ENCODE measurements around the gene RAD51AP2. TPM values are rescaled to one million over a fixed set of nuclear protein-coding genes. Genes with fewer than 3 reads are reported as not detected.
"Not testable (repeated sequence)": the region's sequence is repeated elsewhere in the genome, so short reads cannot be mapped to it uniquely, and the experiment has no call there.

RAD51AP2 gene
- under 1 TPM in 1 of 2 donors, not detected in 1; 0.12 TPM for total RNA-seq
- polyA plus RNA-seq (ENCODE audit: insufficient read length in 6 of 6): under 1 TPM; 0.50 to 0.85 (median 0.58) TPM
- long read RNA-seq, donor 1: 0 reads
- long read RNA-seq, donor 2: 0 reads
- long read RNA-seq, donor 3: 0 reads
- long read RNA-seq, donor 4: 0 reads
- long read RNA-seq, donor 5: 0 reads
- long read RNA-seq, donor 6: 0 reads
- long read RNA-seq, donor 7: 0 reads
- long read RNA-seq, donor 8: 0 reads
- long read RNA-seq, donor 9: 0 reads
- long read RNA-seq, donor 10: 0 reads
- long read RNA-seq, donor 11, partial matches to known transcripts: 107 of 107 reads
- long read RNA-seq, donor 11, other reads (novel, unspliced or antisense): 0 of 107 reads
- long read RNA-seq, donor 12: 0 reads

- DNase-seq (peak; percentile 73 to 87 (median 84)), ATAC-seq (peak; percentile 100)
- intact Hi-C loops (cut with DNase I): no loop called here
- Histone ChIP-seq H3K9me3 (no peaks in the 10 kb centered on the region), H3K27ac (peak within 1 kb of the TSS in 1 of 2 donors; percentile 15), H3K4me1 (peaks cover 0 to 7% of the 10 kb centered on the region in 2 donors), H3K27me3 (peaks cover 9 to 38% of the 10 kb centered on the region in 2 donors), H3K36me3 (no peaks in the 10 kb centered on the region), H3K4me3 (peak within 1 kb of the TSS; percentile 22 to 27)
- TF ChIP-seq, protein P1, sequence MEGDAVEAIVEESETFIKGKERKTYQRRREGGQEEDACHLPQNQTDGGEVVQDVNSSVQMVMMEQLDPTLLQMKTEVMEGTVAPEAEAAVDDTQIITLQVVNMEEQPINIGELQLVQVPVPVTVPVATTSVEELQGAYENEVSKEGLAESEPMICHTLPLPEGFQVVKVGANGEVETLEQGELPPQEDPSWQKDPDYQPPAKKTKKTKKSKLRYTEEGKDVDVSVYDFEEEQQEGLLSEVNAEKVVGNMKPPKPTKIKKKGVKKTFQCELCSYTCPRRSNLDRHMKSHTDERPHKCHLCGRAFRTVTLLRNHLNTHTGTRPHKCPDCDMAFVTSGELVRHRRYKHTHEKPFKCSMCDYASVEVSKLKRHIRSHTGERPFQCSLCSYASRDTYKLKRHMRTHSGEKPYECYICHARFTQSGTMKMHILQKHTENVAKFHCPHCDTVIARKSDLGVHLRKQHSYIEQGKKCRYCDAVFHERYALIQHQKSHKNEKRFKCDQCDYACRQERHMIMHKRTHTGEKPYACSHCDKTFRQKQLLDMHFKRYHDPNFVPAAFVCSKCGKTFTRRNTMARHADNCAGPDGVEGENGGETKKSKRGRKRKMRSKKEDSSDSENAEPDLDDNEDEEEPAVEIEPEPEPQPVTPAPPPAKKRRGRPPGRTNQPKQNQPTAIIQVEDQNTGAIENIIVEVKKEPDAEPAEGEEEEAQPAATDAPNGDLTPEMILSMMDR (IDR thresholded peaks at IDR 0.05): no peak
These were observed at the start of gene RAD51AP2 for GRCh38 chr2:17518212-17519154. RAD51AP2 (minus strand) TSS chr2:17518440; CDS start chr2:17518415, 25 bp downstream.

DNA sequence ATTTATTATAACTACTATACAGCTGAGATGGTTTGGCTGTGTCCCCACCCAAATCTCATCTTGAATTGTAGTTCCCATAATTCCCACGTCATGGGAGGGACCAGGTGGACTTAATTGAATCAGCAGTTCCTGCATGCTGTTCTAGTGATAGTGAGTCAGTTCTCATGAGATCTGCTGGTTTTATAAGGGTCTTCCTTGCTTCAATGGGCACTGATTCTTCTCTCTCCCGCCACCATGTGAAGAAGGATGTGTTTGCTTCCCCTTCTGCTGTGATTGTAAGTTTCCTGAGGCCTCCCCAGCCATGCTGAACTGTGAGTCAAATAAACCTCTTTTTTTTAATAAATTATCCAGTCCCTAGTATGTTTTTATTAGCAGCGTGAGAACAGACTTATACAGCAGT is 47.5 kb upstream of the RAD51AP2 start:
- H3K4me1 ChIP-seq; DNase-seq; H3K9me3 ChIP-seq; ATAC-seq; H3K27ac ChIP-seq; intact Hi-C loops (cut with DNase I); H3K4me3 ChIP-seq; H3K36me3 ChIP-seq; H3K27me3 ChIP-seq: not testable (repeated sequence)

DNA sequence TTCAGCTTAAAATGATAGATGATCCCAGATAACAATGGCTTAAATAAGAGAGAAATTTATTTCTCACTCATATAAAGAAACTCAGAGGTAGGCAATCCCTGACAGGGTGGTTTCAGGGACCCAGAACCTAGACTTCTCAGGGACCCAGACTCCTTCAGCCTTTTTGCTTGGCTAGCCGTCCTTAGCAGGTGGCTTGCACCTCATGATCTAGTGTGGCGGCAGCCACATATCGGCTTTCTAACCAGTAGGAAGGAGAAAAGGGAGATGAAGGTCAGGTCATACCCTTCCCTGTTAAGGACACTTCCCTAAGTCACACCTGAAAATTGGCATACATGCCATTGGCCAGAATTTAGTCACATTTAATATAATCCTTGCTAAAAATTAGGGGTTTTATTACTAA is 40.6 kb upstream of the RAD51AP2 start:
- intact Hi-C loops (cut with DNase I): no loop called here
- Histone ChIP-seq H3K36me3 (no peaks in the 10 kb centered on the region), H3K9me3 (no peaks in the 10 kb centered on the region), H3K27me3 (no peaks in the 10 kb centered on the region), H3K27ac (no peak overlapping the region), H3K4me3 (no peak overlapping the region), H3K4me1 (no peaks in the 10 kb centered on the region)
- ATAC-seq: no peak
- TF ChIP-seq, protein P1 (IDR thresholded peaks at IDR 0.05): no peak
- no peak for DNase-seq

DNA sequence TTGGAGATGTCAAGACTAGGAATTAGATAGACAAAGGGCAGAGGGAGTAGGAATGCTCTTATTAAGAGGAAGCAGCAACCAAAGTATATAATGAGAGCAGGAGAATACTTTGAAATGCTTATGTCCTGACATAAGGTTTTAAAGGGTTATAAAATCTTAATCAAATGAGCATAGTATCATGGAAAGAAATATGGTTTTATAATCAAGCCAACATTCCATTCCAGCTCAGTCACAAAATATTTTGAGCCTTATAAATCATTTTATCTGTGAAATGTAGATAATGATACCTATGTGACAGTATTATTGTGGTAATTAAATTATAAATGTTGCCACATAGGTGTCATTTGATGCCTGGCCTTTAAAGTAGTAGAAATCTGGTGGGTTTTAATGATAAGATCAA is 39.8 kb upstream of the RAD51AP2 start:
- TF ChIP-seq, protein P1 (IDR thresholded peaks at IDR 0.05): no peak
- Histone ChIP-seq H3K27ac (no peak overlapping the region), H3K27me3 (no peaks in the 10 kb centered on the region), H3K4me3 (no peak overlapping the region), H3K9me3 (no peaks in the 10 kb centered on the region), H3K4me1 (no peaks in the 10 kb centered on the region), H3K36me3 (no peaks in the 10 kb centered on the region)
- intact Hi-C loops (cut with DNase I): no loop called here
- DNase-seq: no peak
- no peak for ATAC-seq

- DNase-seq (no peak), ATAC-seq (no peak)
- TF ChIP-seq, protein P1 (IDR thresholded peaks at IDR 0.05): no peak
- Histone ChIP-seq H3K9me3 (no peaks in the 10 kb centered on the region), H3K4me1 (no peaks in the 10 kb centered on the region), H3K4me3 (no peak overlapping the region), H3K36me3 (no peaks in the 10 kb centered on the region), H3K27ac (no peak overlapping the region), H3K27me3 (no peaks in the 10 kb centered on the region)
- intact Hi-C loops (cut with DNase I): no loop called here
These were observed 39.4 kb upstream of the RAD51AP2 start for GRCh38 chr2:17557596-17557995.
